GM20431 (cell line): ENCODE data around the gene SLC9A2.

Source experiments
- in situ Hi-C: fragments of 300-500 bp; cut with MseI, MboI; formaldehyde crosslinking; loops from one replicate; pipeline ENCODE4 v1.15.0; 2020; ENCODE audit warnings: low sequenced_read_pairs; ENCODE audit not compliant: unreplicated experiment

Gene SLC9A2

DNA sequence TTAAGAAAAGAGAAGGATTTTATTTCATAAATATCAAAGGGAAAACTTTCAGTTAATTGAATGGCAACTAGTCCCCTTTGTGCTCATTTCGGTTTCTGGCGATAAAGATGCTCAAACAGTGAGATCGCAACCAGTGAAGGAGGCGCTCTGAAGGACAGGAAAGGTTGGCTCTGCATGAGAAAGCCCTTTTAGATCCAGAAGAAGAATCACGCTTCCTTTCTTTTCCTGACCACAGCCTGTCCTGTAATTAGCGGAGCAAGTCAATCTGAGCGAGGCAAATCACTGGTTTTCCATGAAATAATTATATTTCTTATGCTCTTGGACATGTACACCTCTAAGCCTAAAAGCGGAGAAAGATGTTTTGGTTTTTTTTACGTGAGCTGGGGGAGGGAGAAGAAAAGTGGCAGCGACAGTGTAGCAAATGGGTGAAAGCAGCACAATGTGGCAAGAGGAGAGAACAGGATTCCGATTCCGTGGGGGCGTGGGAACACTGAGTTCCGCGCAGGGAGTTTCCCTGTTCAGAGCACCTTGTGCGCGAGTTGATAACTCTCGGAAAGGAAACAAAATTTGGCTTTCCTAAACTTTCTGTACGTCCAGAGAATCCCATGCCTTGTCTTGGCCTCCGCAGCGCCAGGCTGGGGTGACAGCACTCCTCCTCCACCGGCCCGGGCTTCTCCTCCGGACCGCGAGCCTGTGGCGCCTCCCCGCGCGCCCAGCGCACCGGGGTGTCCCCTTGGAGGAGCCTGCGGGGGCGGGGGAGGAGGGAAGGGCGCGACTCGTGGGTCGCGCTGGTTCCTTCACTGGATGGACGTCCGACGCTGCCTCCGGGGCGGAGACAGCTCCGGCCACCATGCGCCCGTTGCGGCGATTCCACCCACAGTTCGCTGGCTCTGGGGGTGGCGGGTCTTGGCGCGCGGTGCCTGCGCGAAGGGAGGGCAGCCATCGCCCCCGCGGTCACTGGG lies 620 bp upstream of the SLC9A2 start:
- in situ Hi-C loops = no loop called here

GRCh38 chr2:102620332-102620731 lies 979 bp downstream of the SLC9A2 start:
- in situ Hi-C loops = no loop called here

- in situ Hi-C loops = no loop called here
Measured at GRCh38 chr2:102621630-102622029, 2.3 kb downstream of the SLC9A2 start.

DNA sequence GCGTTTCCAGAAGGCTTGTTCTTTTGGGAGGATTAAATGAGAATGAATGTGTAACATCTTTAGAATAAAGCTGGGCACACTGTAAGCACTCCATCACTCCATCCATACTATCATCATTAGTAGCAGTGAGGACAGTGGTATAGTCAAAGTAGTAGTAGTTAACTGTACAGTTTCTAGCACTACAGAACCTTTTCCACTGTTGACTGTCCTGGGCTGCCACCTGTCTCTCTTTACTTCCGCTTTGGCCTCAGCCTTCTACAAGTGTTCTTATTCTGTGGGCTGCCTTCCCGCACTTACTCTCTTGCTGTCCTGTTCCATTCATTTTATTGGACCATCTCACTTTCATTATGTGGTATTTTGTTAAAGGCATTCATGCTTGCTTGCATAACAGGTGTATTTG lies 3.3 kb downstream of the SLC9A2 start:
- in situ Hi-C loops = no loop called here

DNA sequence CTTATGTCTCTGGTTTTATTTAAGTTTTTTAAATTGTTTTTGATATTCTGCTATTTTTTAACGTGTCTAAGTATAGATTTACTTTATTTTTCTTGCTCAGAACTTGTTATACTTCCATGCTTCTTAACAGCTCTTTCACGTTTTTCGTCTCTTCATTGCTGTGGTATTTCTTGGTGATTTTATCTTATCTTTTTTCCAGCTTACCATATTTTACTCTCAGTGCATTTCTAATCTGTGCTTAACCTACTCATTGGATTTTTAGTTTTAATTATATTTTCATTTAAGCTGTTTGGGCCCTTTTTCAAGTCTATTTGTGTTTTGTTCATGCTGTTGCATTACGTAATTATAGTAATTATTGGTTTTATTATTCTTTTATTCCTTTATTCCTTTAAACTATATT lies 11.1 kb downstream of the SLC9A2 start:
- in situ Hi-C loops = no loop called here

DNA sequence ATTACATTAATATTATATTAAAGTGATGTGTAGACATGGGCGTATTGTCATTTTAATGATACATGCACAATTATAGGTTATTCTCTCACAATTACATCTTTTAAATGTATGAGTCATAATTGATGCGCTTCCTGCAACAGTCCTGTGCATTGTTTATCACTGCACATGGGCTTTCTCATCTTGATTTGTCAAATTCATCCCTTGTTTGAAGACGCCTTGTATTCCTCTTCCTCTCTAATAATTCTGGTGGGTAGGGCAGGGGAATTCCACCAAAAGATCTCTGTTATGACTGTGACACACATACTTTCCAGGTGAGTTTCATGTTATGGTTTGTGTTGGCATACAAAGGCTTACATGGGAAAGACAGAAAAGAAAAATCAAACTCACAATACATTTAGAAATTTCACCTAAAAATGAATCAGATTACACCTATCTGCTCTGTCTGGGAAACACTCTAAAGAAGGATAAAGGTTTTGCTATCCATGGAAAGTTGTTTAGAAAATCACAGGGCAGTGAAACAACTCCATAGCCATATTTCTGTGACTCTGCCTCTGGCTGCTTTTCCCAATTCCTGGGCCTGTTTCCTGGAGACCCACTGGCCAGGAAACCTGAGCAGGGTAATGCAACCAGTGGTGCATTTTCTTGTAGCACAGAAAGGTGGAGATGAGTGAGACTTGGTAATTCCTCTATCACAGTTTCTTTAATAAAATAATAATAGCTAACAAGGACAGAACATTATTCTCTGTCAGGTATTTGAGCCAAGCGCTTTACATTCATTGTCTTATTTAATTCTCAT lies 13.2 kb downstream of the SLC9A2 start:
- in situ Hi-C loops = no loop called here

GRCh38 chr2:102634831-102635241 lies 15.5 kb downstream of the SLC9A2 start:
- in situ Hi-C loops = no loop called here

DNA sequence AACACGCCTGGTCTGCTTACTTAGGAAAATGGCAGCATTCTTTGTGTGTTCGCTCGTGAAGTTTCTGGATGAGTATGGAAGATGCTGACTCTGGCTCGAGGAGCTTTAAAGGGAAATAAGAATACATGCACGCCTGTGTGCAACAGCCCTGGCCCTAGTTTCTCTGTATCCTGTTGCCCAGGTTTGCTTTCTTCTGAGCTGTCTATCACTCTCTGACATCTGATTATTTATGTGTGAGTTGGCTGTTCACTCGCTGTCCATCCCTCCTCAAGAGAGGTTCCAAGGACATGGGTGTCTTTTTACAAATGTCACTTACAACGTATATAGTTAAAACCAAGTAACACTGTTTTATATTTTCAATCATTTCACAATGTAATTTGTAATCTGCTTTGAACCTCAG lies 16.0 kb downstream of the SLC9A2 start:
- in situ Hi-C loops = no loop called here

DNA sequence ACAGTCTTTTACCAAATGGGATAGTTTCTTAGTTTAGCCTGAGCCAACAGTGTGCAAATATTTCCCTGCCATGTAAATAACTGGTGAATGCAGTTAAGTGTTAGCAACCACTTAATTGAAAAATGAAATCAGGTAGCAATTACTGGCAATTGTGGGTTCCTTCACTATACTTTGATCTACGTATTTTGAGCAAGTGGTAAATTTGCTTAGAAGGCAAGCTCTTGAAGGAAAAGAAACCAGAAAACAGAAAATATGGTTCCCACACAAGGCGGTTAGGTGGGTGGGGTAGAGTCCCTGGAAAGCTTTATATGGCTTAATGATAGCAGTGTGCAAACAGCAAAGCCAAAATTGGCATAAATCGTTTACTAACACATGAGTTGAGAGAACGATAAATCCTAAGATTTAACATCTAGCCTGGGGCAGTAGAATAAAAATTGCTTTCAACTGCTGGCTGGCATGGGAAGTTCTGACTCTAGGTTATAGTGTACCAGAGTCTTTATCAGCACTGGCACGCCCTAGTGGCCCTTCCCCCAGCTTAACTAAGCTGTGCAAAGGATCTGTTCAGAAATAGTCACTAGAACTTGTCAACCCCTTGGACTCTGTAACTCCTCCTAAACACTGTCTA lies 17.0 kb downstream of the SLC9A2 start:
- in situ Hi-C loops = no loop called here

DNA sequence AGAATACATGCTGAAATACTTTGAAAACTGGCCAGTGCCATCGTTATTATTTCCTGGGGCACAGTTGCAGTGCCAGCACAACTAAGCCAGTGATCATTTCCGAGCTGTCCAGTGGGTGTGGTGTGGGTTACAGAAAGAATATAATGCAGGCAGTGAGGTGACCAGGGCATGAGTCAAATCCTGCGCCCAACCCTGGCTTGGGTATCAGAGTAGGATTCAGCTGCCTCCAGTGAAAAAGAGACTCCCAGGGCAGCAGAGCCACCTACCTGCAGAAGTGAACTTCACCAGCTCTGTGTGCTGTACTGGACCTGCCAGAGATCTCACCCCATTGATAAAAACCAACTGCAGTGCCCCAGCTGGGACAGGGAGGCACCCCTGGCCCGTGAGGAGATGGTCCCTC lies 18.0 kb downstream of the SLC9A2 start:
- in situ Hi-C loops = no loop called here

DNA sequence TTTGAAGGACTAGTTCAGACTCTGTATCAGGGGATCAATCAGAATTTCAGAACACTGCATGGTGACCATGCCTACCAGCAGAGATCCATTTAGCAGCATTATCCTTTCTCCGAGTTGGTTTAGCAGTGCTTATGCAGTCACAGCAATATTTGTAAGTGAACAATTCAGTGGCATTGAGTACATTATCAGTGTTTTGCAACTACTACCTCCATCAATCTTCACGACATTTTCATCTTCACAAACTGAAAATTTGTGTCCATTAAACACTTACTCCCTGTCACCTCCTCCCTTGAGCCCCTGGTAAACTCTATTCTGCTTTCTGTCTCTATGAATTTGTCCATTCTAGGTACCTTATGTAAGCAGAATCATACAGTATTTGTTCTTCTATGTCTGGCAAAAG lies 20.1 kb downstream of the SLC9A2 start:
- in situ Hi-C loops = no loop called here

- in situ Hi-C loops = no loop called here
Measured at GRCh38 chr2:102652126-102652525, 32.8 kb downstream of the SLC9A2 start.

GRCh38 chr2:102657770-102658169 lies 38.4 kb downstream of the SLC9A2 start:
- in situ Hi-C loops = no loop called here

DNA sequence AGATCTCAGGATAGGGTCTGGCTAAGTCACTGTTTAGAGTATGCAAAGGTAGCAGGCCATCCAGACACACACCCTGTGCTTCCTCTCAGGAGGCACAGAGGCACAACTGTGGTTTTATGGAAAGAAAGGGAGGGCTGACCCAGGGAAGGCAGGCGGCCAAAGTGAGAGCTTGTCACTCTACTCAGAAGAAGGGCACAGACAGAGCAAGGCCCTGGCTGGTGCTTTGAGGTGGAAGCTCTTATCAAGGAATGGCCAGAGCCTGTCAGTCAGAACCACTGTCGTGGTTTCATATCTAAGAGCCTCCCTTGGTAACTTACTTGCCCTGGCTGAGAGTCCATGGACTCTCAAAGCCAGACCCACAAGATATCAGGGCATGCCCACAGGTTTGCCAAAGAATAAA lies 40.7 kb downstream of the SLC9A2 start:
- in situ Hi-C loops = no loop called here

- in situ Hi-C loops = no loop called here
Measured at GRCh38 chr2:102660574-102660973, 41.2 kb downstream of the SLC9A2 start.

DNA sequence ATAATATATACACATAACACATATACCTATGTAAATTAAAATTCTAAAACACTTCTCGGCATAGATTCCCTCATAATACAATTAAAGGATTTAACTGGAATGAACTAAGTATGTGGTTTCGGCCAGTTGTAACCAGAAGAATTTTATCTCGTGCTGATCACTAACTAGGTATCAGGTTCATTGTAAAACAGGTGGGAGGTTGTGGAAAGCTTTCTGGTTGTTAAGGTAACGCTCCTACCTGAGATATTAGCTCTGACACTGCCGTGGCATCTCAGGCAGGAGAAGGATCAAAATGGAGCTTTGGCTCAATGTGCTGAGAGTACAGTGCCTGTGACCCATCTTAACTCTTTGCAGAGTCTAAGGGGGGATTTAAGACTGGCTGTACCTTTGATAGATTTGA lies 42.5 kb downstream of the SLC9A2 start:
- in situ Hi-C loops = no loop called here

GRCh38 chr2:102662833-102663232 lies 43.5 kb downstream of the SLC9A2 start:
- in situ Hi-C loops = no loop called here

DNA sequence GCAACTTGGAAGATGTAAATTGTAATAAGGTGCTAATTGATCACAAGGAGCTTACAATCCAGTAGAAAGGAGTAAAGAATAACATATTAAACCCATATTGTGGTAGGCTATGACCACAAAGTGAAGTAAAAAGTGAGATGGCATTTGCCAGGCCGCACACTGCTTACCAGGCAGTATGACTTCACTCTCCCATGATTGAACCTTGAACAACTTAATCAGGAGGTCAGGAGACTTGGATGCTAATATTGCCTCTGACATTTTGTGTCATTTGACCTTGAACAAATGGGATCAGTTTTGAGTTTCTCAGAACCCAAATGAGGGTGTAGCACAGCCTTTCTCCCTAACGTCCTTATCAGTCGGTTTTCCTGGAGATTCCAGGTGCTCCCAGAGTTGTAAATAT lies 44.0 kb downstream of the SLC9A2 start:
- in situ Hi-C loops = no loop called here

- in situ Hi-C loops = no loop called here
Measured at GRCh38 chr2:102664471-102664909, 45.1 kb downstream of the SLC9A2 start.

- in situ Hi-C loops = no loop called here
Measured at GRCh38 chr2:102667072-102667471, 47.7 kb downstream of the SLC9A2 start.

- in situ Hi-C loops = no loop called here
Measured at GRCh38 chr2:102668171-102668570, 48.8 kb downstream of the SLC9A2 start.
